OCI-LY7 (cell line): ENCODE data around the gene TTC6. TPM values are rescaled to one million over a fixed set of nuclear protein-coding genes. Genes with fewer than 3 reads are reported as not detected.

Experiments used
- BruUV-seq: library from RNA; stranded (reverse); fragments of 400-500 nt; replicated peaks from 2 replicates; lab custom pipeline; 2021; lab: Mats Ljungman, UMichigan
- CTCF ChIA-PET: fragments of 300-600 bp; sonication (Branson Sonifier 250); formaldehyde crosslinking; loops from one replicate; lab custom pipeline; 2022; ENCODE audit warnings: antibody characterized with exemption; ENCODE audit not compliant: unreplicated experiment; lab: Charles Lee
- POLR2A ChIA-PET: fragments of 300-600 bp; sonication (Branson Sonifier 250); formaldehyde crosslinking; loops from one replicate; lab custom pipeline; 2022; ENCODE audit warnings: antibody characterized with exemption; lab: Charles Lee
- DNase-seq: peaks from one replicate; pipeline ENCODE4 v3.0.0-alpha.2; 2015; ENCODE audit warnings: low spot score
- H2AFZ ChIP-seq: fragments of 200-600 bp; sonication (generic), shearing (Covaris generic); 2 replicates; pipeline ENCODE4 v1.6.1; 2014; ENCODE audit warnings: mild to moderate bottlenecking, antibody characterized with exemption, low read length, moderate library complexity
- H3K27ac ChIP-seq: fragments of 200-600 bp; sonication (generic); 2 replicates; pipeline ENCODE4 v1.5.1; 2014; ENCODE audit warnings: mixed run types, low read depth, mild to moderate bottlenecking, moderate library complexity, low read length, inconsistent platforms; ENCODE audit not compliant: poor library complexity, severe bottlenecking
- H3K36me3 ChIP-seq: fragments of 200-600 bp; sonication (generic); 2 replicates; pipeline ENCODE4 v1.6.1; 2014; ENCODE audit warnings: mild to moderate bottlenecking, antibody characterized with exemption, low read length, moderate library complexity, mixed read lengths; ENCODE audit not compliant: insufficient read depth
- H3K4me1 ChIP-seq: fragments of 200-600 bp; sonication (generic); 2 replicates; pipeline ENCODE4 v1.5.1; 2014; ENCODE audit warnings: mild to moderate bottlenecking, low read length; ENCODE audit not compliant: insufficient read depth, poor library complexity, severe bottlenecking
- H3K4me2 ChIP-seq: fragments of 200-600 bp; sonication (generic); 2 replicates; pipeline ENCODE4 v1.6.1; 2014; ENCODE audit warnings: mild to moderate bottlenecking, low read length
- H3K4me3 ChIP-seq: fragments of 200-600 bp; sonication (generic); 2 replicates; pipeline ENCODE4 v1.5.1; 2014; ENCODE audit warnings: mild to moderate bottlenecking, low read depth, low read length; ENCODE audit not compliant: poor library complexity, severe bottlenecking
- H3K79me2 ChIP-seq: fragments of 200-600 bp; sonication (generic); 2 replicates; pipeline ENCODE4 v1.6.1; 2016; ENCODE audit warnings: low read depth, mild to moderate bottlenecking, low read length, moderate library complexity, mixed read lengths; ENCODE audit not compliant: insufficient read depth
- H3K9me2 ChIP-seq: fragments of 200-600 bp; sonication (generic); 2 replicates; pipeline ENCODE4 v1.6.1; 2016; ENCODE audit warnings: mild to moderate bottlenecking, low read length, mixed read lengths; ENCODE audit not compliant: insufficient read depth
- H3K9me3 ChIP-seq: fragments of 200-600 bp; sonication (generic); 2 replicates; pipeline ENCODE4 v1.6.1; 2014; ENCODE audit warnings: mild to moderate bottlenecking, mixed run types, low read length, mixed read lengths
- H4K20me1 ChIP-seq: fragments of 200-600 bp; sonication (generic); 2 replicates; pipeline ENCODE4 v1.6.1; 2014; ENCODE audit warnings: mild to moderate bottlenecking, antibody characterized with exemption, low read length, moderate library complexity, mixed read lengths; ENCODE audit not compliant: insufficient read depth
- CTCF ChIP-seq: fragments of 200-600 bp; sonication (generic); conservative IDR thresholded peaks from 2 replicates; pipeline ENCODE4 v1.5.1; 2014; ENCODE audit warnings: mild to moderate bottlenecking, antibody characterized with exemption, low read length, moderate library complexity, mixed read lengths
- EZH2phosphoT487 ChIP-seq: fragments of 200-600 bp; sonication (generic); IDR thresholded peaks from 2 replicates; pipeline ENCODE4 v1.6.1; 2018; ENCODE audit warnings: low read depth, borderline replicate concordance, mild to moderate bottlenecking, mixed run types, antibody characterized with exemption, low read length, moderate library complexity, mixed read lengths
- intact Hi-C: fragments of 100-400 bp; cut with micrococcal nuclease; formaldehyde crosslinking; loops from one replicate; pipeline ENCODE4 v1.10.0; 2022; ENCODE audit not compliant: unreplicated experiment
- total RNA-seq, 2 experiments: library from RNA; depleted of rRNA in 1 of 2; stranded (reverse); fragments of >200 nt in 1 of 2; shearing (Covaris generic) in 1 of 2; gene quantifications; 2 replicates each; pipeline ENCODE4 v1.2.3, GENCODE V29; 2014 to 2022

The TTC6 gene
- total RNA-seq, 2 experiments from 2014 or later: not detected

GRCh38 chr14:37600880-37601741, 5.7 kb downstream of the TTC6 start:
- H3K27ac ChIP-seq: no peak overlapping the region
- no peaks in the 10 kb centered on the region for H3K36me3 ChIP-seq
- no peak overlapping the region for H2AFZ ChIP-seq
- no peaks in the 10 kb centered on the region for H3K4me1 ChIP-seq
- no peak for DNase-seq
- H4K20me1 ChIP-seq: no peaks in the 10 kb centered on the region
- no peaks in the 10 kb centered on the region for H3K9me3 ChIP-seq
- CTCF ChIA-PET: interaction anchor here (0.6 kb wide), 1 partner anchor 590 kb away, joined by 3 read pairs; no protein-coding TSS in a partner anchor
- TF ChIP-seq CTCF (no peak), EZH2phosphoT487 (no peak)
- intact Hi-C loops: no loop called here
- no peaks in the 10 kb centered on the region for H3K79me2 ChIP-seq
- no peak overlapping the region for H3K4me2 ChIP-seq
- no peak overlapping the region for H3K4me3 ChIP-seq
- no TSS peak for BruUV-seq
- POLR2A ChIA-PET: no interaction called here
- H3K9me2 ChIP-seq: no peaks in the 10 kb centered on the region

- H3K4me1 ChIP-seq: no peaks in the 10 kb centered on the region
- BruUV-seq: no TSS peak
- no peaks in the 10 kb centered on the region for H4K20me1 ChIP-seq
- intact Hi-C loops: no loop called here
- TF ChIP-seq EZH2phosphoT487 (no peak), CTCF (no peak)
- no peak overlapping the region for H3K4me3 ChIP-seq
- H3K9me3 ChIP-seq: no peaks in the 10 kb centered on the region
- ChIA-PET CTCF (interaction anchor here (0.6 kb wide), 1 partner anchor 591 kb away, joined by 3 read pairs; no protein-coding TSS in a partner anchor), POLR2A (no interaction called here)
- no peak overlapping the region for H2AFZ ChIP-seq
- H3K27ac ChIP-seq: no peak overlapping the region
- no peaks in the 10 kb centered on the region for H3K36me3 ChIP-seq
- H3K79me2 ChIP-seq: no peaks in the 10 kb centered on the region
- H3K4me2 ChIP-seq: no peak overlapping the region
- no peak for DNase-seq
- no peaks in the 10 kb centered on the region for H3K9me2 ChIP-seq
Observed at GRCh38 chr14:37601865-37602264, 6.4 kb downstream of the TTC6 start.
